HepG2 (cell line): ENCODE data around the gene DSTYK. TPM values are rescaled to one million over a fixed set of nuclear protein-coding genes. Genes with fewer than 3 reads are reported as not detected.
A peak's percentile ranks its signal among the peaks of the same experiment; 100 is the strongest.

Source experiments
- AFF4 ChIP-seq: sonication (generic); formaldehyde crosslinking; IDR thresholded peaks from 2 replicates; pipeline ENCODE4 v1.4.0; 2020; ENCODE audit warnings: missing genetic modification reagents
- ATF1 ChIP-seq: IDR thresholded peaks from 2 replicates; pipeline ENCODE4 v1.6.1; 2016; ENCODE audit warnings: mild to moderate bottlenecking, control low read depth
- BCLAF1 ChIP-seq: fragments of 450-650 bp; IDR thresholded peaks from 2 replicates; pipeline ENCODE4 v1.6.1; 2017; ENCODE audit warnings: mild to moderate bottlenecking
- FIP1L1 ChIP-seq: fragments of 200-400 bp; formaldehyde crosslinking; IDR thresholded peaks from 2 replicates; pipeline ENCODE4 v1.6.1; 2018; ENCODE audit warnings: low read depth, mild to moderate bottlenecking, low read length, moderate library complexity, borderline replicate concordance; ENCODE audit not compliant: insufficient read depth
- HNRNPH1 ChIP-seq: fragments of 200-400 bp; formaldehyde crosslinking; optimal IDR thresholded peaks from 2 replicates; pipeline ENCODE3; 2017; ENCODE audit warnings: mild to moderate bottlenecking, low read depth, low read length
- JARID2 ChIP-seq: sonication (generic); formaldehyde crosslinking; IDR thresholded peaks from 2 replicates; pipeline ENCODE4 v1.8.1; 2023; ENCODE audit warnings: missing genetic modification reagents, inconsistent platforms; ENCODE audit not compliant: insufficient replicate concordance
- KAT8 ChIP-seq: IDR thresholded peaks from 2 replicates; pipeline ENCODE4 v1.6.1; 2016; ENCODE audit warnings: missing genetic modification reagents, missing compliant biosample characterization
- PAF1 ChIP-seq: IDR thresholded peaks from 2 replicates; pipeline ENCODE4 v1.6.1; 2016; ENCODE audit warnings: missing genetic modification reagents, missing compliant biosample characterization
- STAT6 ChIP-seq: sonication (generic); formaldehyde crosslinking; IDR thresholded peaks from 2 replicates; pipeline ENCODE4 v1.4.0; 2020; ENCODE audit warnings: missing genetic modification reagents, mild to moderate bottlenecking, borderline replicate concordance
- TFDP2 ChIP-seq: sonication (generic); formaldehyde crosslinking; IDR thresholded peaks from 2 replicates; pipeline ENCODE4 v1.4.0; 2020; ENCODE audit warnings: missing genetic modification reagents
- ZNF17 ChIP-seq: sonication (generic); formaldehyde crosslinking; IDR thresholded peaks from 2 replicates; pipeline ENCODE4 v1.5.0; 2020; ENCODE audit warnings: mild to moderate bottlenecking, missing genetic modification reagents
- ZNF30 ChIP-seq: sonication (generic); formaldehyde crosslinking; IDR thresholded peaks from 2 replicates; pipeline ENCODE4 v1.5.0; 2020; ENCODE audit warnings: mild to moderate bottlenecking, missing genetic modification reagents
- ZNF577 ChIP-seq: sonication (generic); formaldehyde crosslinking; IDR thresholded peaks from 2 replicates; pipeline ENCODE4 v1.4.0; 2020; ENCODE audit warnings: mild to moderate bottlenecking, low read depth, missing genetic modification reagents, borderline replicate concordance
- ZNF839 ChIP-seq: sonication (generic); formaldehyde crosslinking; IDR thresholded peaks from 2 replicates; pipeline ENCODE4 v1.4.0; 2020; ENCODE audit warnings: missing genetic modification reagents, mild to moderate bottlenecking, borderline replicate concordance
- ZNF891 ChIP-seq: sonication (generic); formaldehyde crosslinking; IDR thresholded peaks from 2 replicates; pipeline ENCODE4 v1.5.0; 2020; ENCODE audit warnings: mild to moderate bottlenecking, missing genetic modification reagents
- polyA plus RNA-seq, 8 experiments: library from polyadenylated mRNA; depleted of rRNA in 3 of 8; stranded (reverse) in 7 of 8; unstranded in 1 of 8; fragments of >200 nt; fragmentation: Illumina TruSeq in 4 of 8; extraction: Trizol in 4 of 8; gene quantifications; 2 replicates each; pipeline versions ENCODE4 v1.2.1 to v1.2.3, GENCODE V29; 2011 to 2016; ENCODE audit warnings: low read depth in 4 of 8, missing spikeins in 1 of 8, mixed read lengths in 1 of 8; ENCODE audit not compliant: insufficient read depth in 1 of 8
- total RNA-seq, 5 experiments: library from RNA; depleted of rRNA; stranded (reverse); fragments of >200 nt; fragmentation: Illumina TruSeq; extraction: Trizol; gene quantifications; 2 replicates each; pipeline ENCODE4 v1.2.3, GENCODE V29; 2016; ENCODE audit warnings: low read depth in 1 of 5
- TF ChIP-seq, protein P1 (sequence below): sonication (generic); IDR thresholded peaks from 2 replicates; pipeline ENCODE4 v1.6.1; 2016; ENCODE audit warnings: low read depth, borderline replicate concordance

Gene DSTYK
- total and polyA plus RNA-seq, 2 of the 13 experiments (the other 11 are each of a cell fraction or from before 2014, with no cell fraction given), result 2.6 to 4.8 TPM

DNA sequence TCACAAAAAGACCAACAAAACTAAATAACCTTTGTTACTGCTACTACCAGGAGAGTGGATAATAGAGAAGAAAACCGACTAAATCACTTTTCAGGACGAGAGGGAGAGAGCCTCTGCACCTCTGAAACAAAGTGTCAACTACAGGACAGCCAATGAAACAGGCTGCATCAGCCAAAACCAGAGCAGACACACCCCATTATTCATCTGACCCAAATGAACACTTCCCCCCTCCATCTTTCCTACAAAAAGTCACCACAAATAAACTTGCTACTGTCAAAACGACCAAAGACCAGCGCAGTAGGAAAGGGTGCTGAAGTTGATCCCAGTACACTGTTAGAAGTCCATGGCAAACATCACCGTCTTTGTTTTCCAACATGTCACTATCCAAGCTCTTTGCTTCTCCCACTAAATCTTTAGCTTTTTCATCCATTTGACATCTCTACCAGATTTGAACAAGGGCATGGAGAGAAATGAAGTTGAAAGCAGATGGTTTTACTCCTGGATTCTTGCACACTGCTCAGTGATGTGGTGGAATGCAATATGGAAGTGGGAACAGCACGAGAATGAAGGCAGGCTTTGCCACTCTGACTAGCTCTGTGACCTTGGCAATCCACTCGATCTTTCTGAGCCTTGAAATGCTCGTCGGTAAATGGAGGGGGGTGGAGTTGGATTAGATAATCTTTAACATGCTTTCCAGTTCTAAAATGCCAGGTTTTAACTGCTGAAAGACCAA is 20.5 kb downstream of the DSTYK start (continued):
- TF ChIP-seq STAT6 (CRISPR knock-in tag), result 0 out of 2 replicates have a peak, but pooled peaks have one; percentile 64
- no peak for TF ChIP-seq ZNF577 (CRISPR knock-in tag)
- TF ChIP-seq HNRNPH1, result no peak
- no peak for TF ChIP-seq JARID2 (CRISPR knock-in tag)
- no peak for TF ChIP-seq TFDP2 (CRISPR knock-in tag)
- no peak for TF ChIP-seq ZNF891 (CRISPR knock-in tag)
- TF ChIP-seq FIP1L1, result no peak
- TF ChIP-seq, protein P1, sequence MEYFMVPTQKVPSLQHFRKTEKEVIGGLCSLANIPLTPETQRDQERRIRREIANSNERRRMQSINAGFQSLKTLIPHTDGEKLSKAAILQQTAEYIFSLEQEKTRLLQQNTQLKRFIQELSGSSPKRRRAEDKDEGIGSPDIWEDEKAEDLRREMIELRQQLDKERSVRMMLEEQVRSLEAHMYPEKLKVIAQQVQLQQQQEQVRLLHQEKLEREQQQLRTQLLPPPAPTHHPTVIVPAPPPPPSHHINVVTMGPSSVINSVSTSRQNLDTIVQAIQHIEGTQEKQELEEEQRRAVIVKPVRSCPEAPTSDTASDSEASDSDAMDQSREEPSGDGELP, result no peak
- TF ChIP-seq ZNF839 (CRISPR knock-in tag), result no peak
- no peak for TF ChIP-seq BCLAF1
- no peak for TF ChIP-seq PAF1 (CRISPR knock-in tag)
- TF ChIP-seq ZNF30 (CRISPR knock-in tag), result no peak
- no peak for TF ChIP-seq ZNF17 (CRISPR knock-in tag)
- TF ChIP-seq ATF1 (CRISPR knock-in tag), result no peak
- no peak for TF ChIP-seq AFF4 (CRISPR knock-in tag)
- peak; percentile 28; the same call in 1 of the 2 replicates for TF ChIP-seq KAT8 (CRISPR knock-in tag)
